OCI-LY3 (cell line): ENCODE results near the gene FHOD1.
A peak's percentile ranks its signal among the peaks of the same experiment; 100 is the strongest.

Experiments
- H2AFZ ChIP-seq: fragments of 200-600, 300-600 bp; shearing (Covaris generic); 2 replicates; pipeline ENCODE4 v1.6.0; 2014; ENCODE audit warnings: antibody characterized with exemption, low read depth, low read length
- H3K27ac ChIP-seq: fragments of 200-600, 300-600 bp; sonication (generic); 2 replicates; pipeline ENCODE4 v1.5.1; 2014; ENCODE audit warnings: mild to moderate bottlenecking, low read length, moderate library complexity, mixed read lengths
- H3K27me3 ChIP-seq: fragments of 200-600, 300-600 bp; sonication (generic); 2 replicates; pipeline ENCODE4 v1.6.1; 2014; ENCODE audit warnings: low read depth, low read length, mixed read lengths
- H3K36me3 ChIP-seq: fragments of 200-600, 300-600 bp; sonication (generic); replicated peaks from 2 replicates; pipeline ENCODE3; 2014; ENCODE audit warnings: low read depth, low read length, mixed read lengths
- H3K4me1 ChIP-seq: fragments of 300-600, 200-600 bp; sonication (generic); 2 replicates; pipeline ENCODE4 v1.6.1; 2014; ENCODE audit warnings: low read length, mixed read lengths
- H3K4me2 ChIP-seq: fragments of 200-600, 300-600 bp; sonication (generic); 2 replicates; pipeline ENCODE4 v1.6.1; 2014; ENCODE audit warnings: low read length, mixed read lengths
- H3K4me3 ChIP-seq: fragments of 300-600, 200-600 bp; sonication (generic); 2 replicates; pipeline ENCODE4 v1.5.1; 2014; ENCODE audit warnings: antibody characterized with exemption, mild to moderate bottlenecking, low read length, moderate library complexity
- H3K79me2 ChIP-seq: fragments of 300-600, 200-600 bp; shearing (Covaris generic); 2 replicates; pipeline ENCODE4 v1.6.1; 2014; ENCODE audit warnings: mild to moderate bottlenecking, low read length, mixed read lengths
- H3K9ac ChIP-seq: fragments of 300-600, 200-600 bp; shearing (Covaris generic); 2 replicates; pipeline ENCODE4 v1.6.0; 2014; ENCODE audit warnings: mild to moderate bottlenecking, low read length, moderate library complexity
- H3K9me3 ChIP-seq: fragments of 200-600, 300-600 bp; shearing (Covaris generic); 2 replicates; pipeline ENCODE4 v1.6.1; 2014; ENCODE audit warnings: low read length, mixed read lengths; ENCODE audit not compliant: insufficient read depth
- H4K20me1 ChIP-seq: fragments of 200-600, 300-600 bp; sonication (generic); 2 replicates; pipeline ENCODE4 v1.6.1; 2016; ENCODE audit warnings: low read length, mixed read lengths; ENCODE audit not compliant: insufficient read depth
- EZH2phosphoT487 ChIP-seq: fragments of 200-600 bp; shearing (Covaris generic); IDR thresholded peaks from 2 replicates; pipeline ENCODE4 v1.6.1; 2018; ENCODE audit warnings: antibody characterized with exemption, mixed run types, low read depth
- TF ChIP-seq, protein P1 (sequence below): fragments of 200-600, 300-600 bp; sonication (generic); IDR thresholded peaks from 2 replicates; pipeline ENCODE4 v1.5.1; 2014; ENCODE audit warnings: antibody characterized with exemption, low read length, low read depth

Gene FHOD1

DNA sequence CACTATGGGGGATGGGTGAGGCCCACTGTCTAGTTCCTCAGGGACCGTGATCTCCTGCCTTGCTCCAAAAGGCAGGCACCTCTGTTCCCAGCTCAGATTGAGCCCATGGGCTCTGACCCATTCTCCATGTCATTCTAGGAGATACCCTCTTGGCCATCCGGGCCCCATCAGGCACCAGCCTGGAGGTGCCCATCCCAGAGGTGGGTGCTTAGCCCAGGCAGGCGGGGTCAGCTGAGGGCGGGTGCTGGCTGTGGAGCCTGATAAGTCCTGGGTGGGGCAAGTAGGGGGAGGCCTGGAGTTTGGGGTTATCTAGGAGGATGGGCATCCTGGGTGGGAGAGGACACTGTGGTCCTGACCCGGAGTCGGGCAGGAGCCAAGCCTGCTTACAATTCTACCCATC is 53.0 kb downstream of the FHOD1 start:
- Histone ChIP-seq H3K4me3 (no peak overlapping the region), H3K4me1 (peaks cover 12% of the 10 kb centered on the region), H3K36me3 (peaks cover 50% of the 10 kb centered on the region), H3K9ac (no peak overlapping the region), H3K79me2 (peaks cover 32% of the 10 kb centered on the region), H3K4me2 (no peak overlapping the region), H2AFZ (no peak overlapping the region), H4K20me1 (no peaks in the 10 kb centered on the region), H3K27ac (no peak overlapping the region), H3K9me3 (no peaks in the 10 kb centered on the region), H3K27me3 (no peaks in the 10 kb centered on the region)
- TF ChIP-seq EZH2phosphoT487 = no peak
- TF ChIP-seq, protein P1, sequence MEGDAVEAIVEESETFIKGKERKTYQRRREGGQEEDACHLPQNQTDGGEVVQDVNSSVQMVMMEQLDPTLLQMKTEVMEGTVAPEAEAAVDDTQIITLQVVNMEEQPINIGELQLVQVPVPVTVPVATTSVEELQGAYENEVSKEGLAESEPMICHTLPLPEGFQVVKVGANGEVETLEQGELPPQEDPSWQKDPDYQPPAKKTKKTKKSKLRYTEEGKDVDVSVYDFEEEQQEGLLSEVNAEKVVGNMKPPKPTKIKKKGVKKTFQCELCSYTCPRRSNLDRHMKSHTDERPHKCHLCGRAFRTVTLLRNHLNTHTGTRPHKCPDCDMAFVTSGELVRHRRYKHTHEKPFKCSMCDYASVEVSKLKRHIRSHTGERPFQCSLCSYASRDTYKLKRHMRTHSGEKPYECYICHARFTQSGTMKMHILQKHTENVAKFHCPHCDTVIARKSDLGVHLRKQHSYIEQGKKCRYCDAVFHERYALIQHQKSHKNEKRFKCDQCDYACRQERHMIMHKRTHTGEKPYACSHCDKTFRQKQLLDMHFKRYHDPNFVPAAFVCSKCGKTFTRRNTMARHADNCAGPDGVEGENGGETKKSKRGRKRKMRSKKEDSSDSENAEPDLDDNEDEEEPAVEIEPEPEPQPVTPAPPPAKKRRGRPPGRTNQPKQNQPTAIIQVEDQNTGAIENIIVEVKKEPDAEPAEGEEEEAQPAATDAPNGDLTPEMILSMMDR = no peak

DNA sequence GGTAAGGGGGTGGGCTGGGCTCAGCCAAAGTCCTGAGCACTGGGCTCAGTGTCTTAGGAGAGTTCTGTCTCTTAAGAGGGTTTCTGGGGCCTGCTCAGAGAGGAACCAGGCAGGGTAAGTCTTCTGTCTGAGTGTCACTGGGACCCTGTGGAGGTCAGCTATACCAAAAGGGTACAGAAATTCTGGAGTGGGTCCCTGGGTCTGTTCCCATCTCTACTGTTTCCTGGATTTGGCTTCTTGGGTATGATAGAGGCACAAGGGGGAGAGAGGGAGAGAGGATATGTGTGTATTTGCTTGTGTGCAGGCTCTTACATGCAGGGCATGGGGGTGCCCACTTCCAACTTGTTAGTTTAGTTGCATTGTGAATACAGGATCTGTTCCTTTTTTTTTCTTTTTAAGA is 53.7 kb downstream of the FHOD1 start:
- H3K36me3 ChIP-seq = peaks cover 45% of the 10 kb centered on the region
- H3K27ac ChIP-seq = no peak overlapping the region
- peak overlapping the region; percentile 98 for H3K4me2 ChIP-seq
- peak overlapping the region; percentile 95; the same call in 1 of the 2 replicates for H3K9ac ChIP-seq
- H3K4me1 ChIP-seq = peaks cover 12% of the 10 kb centered on the region
- peaks cover 32% of the 10 kb centered on the region for H3K79me2 ChIP-seq
- no peak for TF ChIP-seq EZH2phosphoT487
- TF ChIP-seq, protein P1 = no peak
- no peak overlapping the region for H2AFZ ChIP-seq
- no peaks in the 10 kb centered on the region for H4K20me1 ChIP-seq
- no peaks in the 10 kb centered on the region for H3K27me3 ChIP-seq
- no peaks in the 10 kb centered on the region for H3K9me3 ChIP-seq
- H3K4me3 ChIP-seq = peak overlapping the region; percentile 96

DNA sequence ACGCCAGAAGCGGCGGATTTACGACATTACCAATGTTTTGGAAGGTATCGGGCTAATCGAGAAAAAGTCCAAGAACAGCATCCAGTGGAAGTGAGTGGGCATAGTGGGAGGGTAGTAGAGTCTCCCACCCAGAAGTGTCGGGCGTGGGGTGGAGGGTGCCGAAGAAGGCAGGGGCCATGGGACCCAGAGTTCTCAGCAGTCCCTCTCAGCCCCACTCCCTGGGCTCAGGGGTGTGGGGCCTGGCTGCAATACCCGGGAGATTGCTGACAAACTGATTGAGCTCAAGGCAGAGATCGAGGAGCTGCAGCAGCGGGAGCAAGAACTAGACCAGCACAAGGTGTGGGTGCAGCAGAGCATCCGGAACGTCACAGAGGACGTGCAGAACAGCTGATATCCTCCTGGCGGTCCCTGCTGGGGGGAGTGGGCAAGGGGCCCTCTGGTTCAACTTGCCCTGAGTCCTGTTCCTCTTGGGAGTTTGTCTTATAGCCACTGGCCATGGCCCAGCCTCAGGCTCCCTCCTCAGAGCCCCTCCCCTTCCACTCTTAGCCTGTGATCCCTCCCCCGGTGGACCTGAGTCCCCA is 54.4 kb downstream of the FHOD1 start:
- peak overlapping the region; percentile 53; the same call in 1 of the 2 replicates for H3K27ac ChIP-seq
- no peaks in the 10 kb centered on the region for H4K20me1 ChIP-seq
- H3K27me3 ChIP-seq = no peaks in the 10 kb centered on the region
- peak overlapping the region; percentile 98 for H3K4me2 ChIP-seq
- peak overlapping the region; percentile 96 for H3K4me3 ChIP-seq
- peaks cover 32% of the 10 kb centered on the region for H3K79me2 ChIP-seq
- H3K4me1 ChIP-seq = peaks cover 12% of the 10 kb centered on the region
- H2AFZ ChIP-seq = no peak overlapping the region
- peaks cover 40% of the 10 kb centered on the region for H3K36me3 ChIP-seq
- no peak for TF ChIP-seq EZH2phosphoT487
- no peaks in the 10 kb centered on the region for H3K9me3 ChIP-seq
- peak overlapping the region; percentile 95 for H3K9ac ChIP-seq

DNA sequence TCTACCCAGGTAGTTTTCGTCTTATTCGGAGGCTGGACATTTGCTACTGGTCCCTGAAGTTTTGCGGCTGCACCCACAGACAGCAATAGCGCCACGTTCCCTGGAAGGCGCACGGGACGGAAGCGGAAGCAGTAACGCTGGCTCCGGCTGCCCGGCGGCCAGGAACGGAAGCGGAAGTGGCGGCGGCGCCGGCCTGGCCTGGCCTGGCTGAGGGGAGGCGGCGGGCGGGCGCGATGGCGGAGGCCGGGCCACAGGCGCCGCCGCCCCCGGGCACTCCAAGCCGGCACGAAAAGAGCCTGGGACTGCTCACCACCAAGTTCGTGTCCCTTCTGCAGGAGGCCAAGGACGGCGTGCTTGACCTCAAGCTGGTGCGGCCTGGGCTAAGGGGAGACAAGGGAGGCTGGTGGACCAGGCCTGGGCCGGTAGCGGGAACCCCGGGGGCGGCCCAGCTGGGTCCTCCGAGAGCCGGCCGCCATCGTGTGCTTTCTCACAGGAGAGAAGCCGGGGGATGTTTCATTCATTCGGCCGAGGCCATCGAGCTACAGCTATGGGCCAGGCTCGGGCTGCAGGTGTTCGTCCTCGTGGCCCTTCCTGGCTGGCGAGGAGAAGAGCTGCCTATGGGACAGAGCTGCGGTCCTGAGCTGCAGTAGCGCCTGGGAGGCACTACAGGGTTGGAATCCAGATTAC is 55.1 kb downstream of the FHOD1 start, which contains the start of gene E2F4:
E2F4 (plus strand) TSS at position 161 of the 687 bp plus-strand sequence; CDS start at position 234, 73 bp downstream.
- H2AFZ ChIP-seq = peak within 1 kb of the TSS; percentile 65
- H4K20me1 ChIP-seq = no peaks in the 10 kb centered on the region
- H3K9ac ChIP-seq = peak within 1 kb of the TSS; percentile 95
- H3K4me3 ChIP-seq = peak within 1 kb of the TSS; percentile 96
- no peak for TF ChIP-seq EZH2phosphoT487
- TF ChIP-seq, protein P1 = no peak
- peak within 1 kb of the TSS; percentile 98 for H3K4me2 ChIP-seq
- peaks cover 35% of the 10 kb centered on the region for H3K36me3 ChIP-seq
- peaks cover 12% of the 10 kb centered on the region for H3K4me1 ChIP-seq
- H3K79me2 ChIP-seq = peaks cover 32% of the 10 kb centered on the region
- no peaks in the 10 kb centered on the region for H3K9me3 ChIP-seq
- H3K27ac ChIP-seq = peak within 1 kb of the TSS; percentile 53
- no peaks in the 10 kb centered on the region for H3K27me3 ChIP-seq
